ENCODE measurements around the gene BMAL2. TPM values are rescaled to one million over a fixed set of nuclear protein-coding genes. Genes with fewer than 3 reads are reported as not detected.

The BMAL2 gene
- total RNA-seq, 1 experiment from 2014 or later, result 23.1 TPM

GRCh38 chr12:27324530-27324929 is 8.1 kb upstream of the BMAL2 start:
- Histone ChIP-seq H3K27me3 (ENCODE audit: insufficient read depth, low read length) (no peaks in the 10 kb centered on the region), H3K23me2 (ENCODE audit: insufficient read length, low read depth, low read length, poor library complexity, severe bottlenecking) (no peaks in the 10 kb centered on the region), H3K9me3 (ENCODE audit: control insufficient read depth, low read depth, low read length) (no peaks in the 10 kb centered on the region), H4K20me1 (ENCODE audit: control insufficient read depth, insufficient read depth, insufficient read length) (no peaks in the 10 kb centered on the region), H3K4me2 (ENCODE audit: insufficient read depth, insufficient read length, low read length) (no peak overlapping the region), H3K79me2 (ENCODE audit: insufficient read depth, low read length) (no peaks in the 10 kb centered on the region), H3K27ac (ENCODE audit: insufficient read length, low read depth, low read length) (no peak overlapping the region), H3K18ac (ENCODE audit: insufficient read length, low read depth, low read length) (no peak overlapping the region), H3K9ac (ENCODE audit: extremely low read depth, insufficient read length, low read length) (no peak overlapping the region), H4K91ac (ENCODE audit: insufficient read length, low read depth, low read length) (no peak overlapping the region), H4K5ac (ENCODE audit: insufficient read length, low read depth, low read length) (no peak overlapping the region), H2BK12ac (ENCODE audit: insufficient read length, low read depth, low read length) (no peak overlapping the region), H3K14ac (ENCODE audit: insufficient read depth, low read length) (no peak overlapping the region), H3K4me1 (ENCODE audit: insufficient read depth, low read length) (no peaks in the 10 kb centered on the region; the same call in 1 of the 2 replicates), H3K23ac (ENCODE audit: insufficient read length, low read depth, low read length) (no peak overlapping the region), H3K79me1 (ENCODE audit: insufficient read depth, low read depth, low read length, poor library complexity, severe bottlenecking) (no peaks in the 10 kb centered on the region), H2AK5ac (ENCODE audit: insufficient read length, low read length) (no peak overlapping the region), H3K4ac (ENCODE audit: low read depth, low read length) (no peak overlapping the region), H2BK20ac (ENCODE audit: low read depth, low read length, poor library complexity, severe bottlenecking) (no peak overlapping the region), H2BK120ac (ENCODE audit: low read depth, low read length, poor library complexity, severe bottlenecking) (no peak overlapping the region), H4K8ac (replicated peaks; ENCODE audit: insufficient read length, low read depth, low read length) (no peak overlapping the region), H2AFZ (ENCODE audit: low read length) (no peak overlapping the region), H3T11ph (ENCODE audit: low read length) (no peak overlapping the region), H3K56ac (ENCODE audit: insufficient read length, low read depth, low read length) (no peak overlapping the region), H2BK15ac (ENCODE audit: low read depth, low read length) (no peak overlapping the region), H2BK5ac (ENCODE audit: insufficient read length, low read length) (no peak overlapping the region)
- no peak for DNase-seq
- Mint-ChIP-seq H3K36me3 (ENCODE audit: insufficient read depth in 1 of 3, low read depth in 3 of 3) (peaks cover 0 to 9% (median 0%) of the 10 kb centered on the region in 3 experiments; a peak in 2 of 7 replicates), H3K27ac (no peak overlapping the region), H3K4me1 (peaks cover 5 to 6% of the 10 kb centered on the region in 2 experiments), H3K27me3 (ENCODE audit: low read depth) (no peaks in the 10 kb centered on the region), H3K4me3 (no peak overlapping the region), H3K9me3 (no peaks in the 10 kb centered on the region)
- TF ChIP-seq CTCF (conservative IDR thresholded peaks at IDR 0.05), result no peak
